M059J (cell line): ENCODE measurements around the gene MIOX. TPM values are rescaled to one million over a fixed set of nuclear protein-coding genes. Genes with fewer than 3 reads are reported as not detected.
"Not testable (repeated sequence)": the region's sequence is repeated elsewhere in the genome, so short reads cannot be mapped to it uniquely, and the experiment has no call there.

Source experiments
- DNase-seq: peaks from one replicate; pipeline ENCODE4 v3.0.0-alpha.2; 2012; ENCODE audit warnings: low read depth
- total RNA-seq: library from RNA; depleted of rRNA; stranded (reverse); fragments of >200 nt; shearing (Covaris generic); gene quantifications from 2 replicates; pipeline ENCODE4 v1.2.3, GENCODE V29; 2014; rRNA removed

The MIOX gene
- total RNA-seq, 1 experiment from 2014 or later, result not detected

DNA sequence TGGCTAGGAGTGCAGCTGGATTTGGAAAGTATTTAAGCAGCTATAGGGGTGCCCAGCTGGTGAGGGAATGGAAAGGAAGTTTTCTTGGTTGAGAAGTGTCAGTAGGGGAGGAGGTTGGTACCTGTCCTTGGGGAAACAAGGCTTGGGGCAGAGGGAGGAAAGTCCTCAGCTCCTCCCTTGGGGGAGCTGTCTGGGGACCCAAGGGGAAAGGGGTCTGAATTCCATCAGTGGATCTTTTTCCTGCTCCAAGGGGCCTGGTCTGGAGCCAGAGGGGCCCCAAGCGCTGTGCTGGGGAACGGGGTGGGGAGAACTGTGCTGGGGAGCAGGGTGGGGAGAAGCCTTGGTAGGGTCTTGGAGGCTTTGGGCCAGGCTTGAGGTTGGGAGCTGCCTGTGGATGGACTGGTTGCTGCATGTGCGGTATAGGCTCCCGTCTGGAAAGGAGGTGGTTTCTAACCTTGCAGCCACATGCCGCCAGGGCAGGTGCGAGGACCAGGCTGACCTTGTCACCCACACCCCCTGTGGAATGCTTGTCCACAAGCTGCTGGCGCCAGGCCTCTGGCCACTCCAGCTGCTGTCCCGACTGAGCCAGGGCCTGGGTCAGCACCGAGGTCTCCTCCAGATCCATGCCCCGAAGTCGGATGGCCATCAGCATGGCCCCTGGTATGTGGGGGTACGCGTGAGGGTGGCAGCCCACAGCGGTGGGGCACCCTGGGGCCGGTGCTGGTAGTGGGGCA is 42.2 kb downstream of the MIOX start:
- no peak for DNase-seq

DNA sequence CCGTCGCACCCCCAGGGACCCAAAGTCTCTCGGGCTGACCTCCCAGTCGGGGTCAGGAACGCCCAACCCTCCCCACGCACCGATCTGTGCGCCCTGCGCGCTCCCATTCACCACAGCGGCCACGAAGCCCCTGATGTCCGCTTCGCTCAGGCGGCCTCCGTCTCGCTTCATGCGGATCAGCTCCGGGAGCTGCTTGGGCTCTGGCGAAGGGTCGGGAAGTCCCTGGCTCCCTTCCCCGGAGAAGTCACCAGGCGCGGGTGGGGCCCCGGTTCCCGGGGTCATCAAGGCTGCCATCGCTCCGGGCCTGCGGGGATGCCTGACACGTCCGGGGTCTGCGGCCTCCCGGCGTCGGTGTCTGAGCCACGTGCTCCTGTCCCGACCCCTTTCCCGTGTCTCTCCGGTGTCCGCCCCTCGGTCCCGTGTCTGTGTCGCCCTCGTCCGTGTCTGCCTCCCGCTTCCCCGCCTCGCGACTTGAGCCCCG is 42.8 kb downstream of the MIOX start:
- no peak for DNase-seq

GRCh38 chr22:50529897-50530579 is 43.4 kb downstream of the MIOX start, which contains the start of gene TYMP:
Gene TYMP, minus strand, starts transcription at chr22:50530012. Its CDS starts 303 bp downstream, at chr22:50529709.
- peak; percentile 81 for DNase-seq

- DNase-seq, result no peak
Measured at GRCh38 chr22:50530580-50530876, 43.9 kb downstream of the MIOX start.

DNA sequence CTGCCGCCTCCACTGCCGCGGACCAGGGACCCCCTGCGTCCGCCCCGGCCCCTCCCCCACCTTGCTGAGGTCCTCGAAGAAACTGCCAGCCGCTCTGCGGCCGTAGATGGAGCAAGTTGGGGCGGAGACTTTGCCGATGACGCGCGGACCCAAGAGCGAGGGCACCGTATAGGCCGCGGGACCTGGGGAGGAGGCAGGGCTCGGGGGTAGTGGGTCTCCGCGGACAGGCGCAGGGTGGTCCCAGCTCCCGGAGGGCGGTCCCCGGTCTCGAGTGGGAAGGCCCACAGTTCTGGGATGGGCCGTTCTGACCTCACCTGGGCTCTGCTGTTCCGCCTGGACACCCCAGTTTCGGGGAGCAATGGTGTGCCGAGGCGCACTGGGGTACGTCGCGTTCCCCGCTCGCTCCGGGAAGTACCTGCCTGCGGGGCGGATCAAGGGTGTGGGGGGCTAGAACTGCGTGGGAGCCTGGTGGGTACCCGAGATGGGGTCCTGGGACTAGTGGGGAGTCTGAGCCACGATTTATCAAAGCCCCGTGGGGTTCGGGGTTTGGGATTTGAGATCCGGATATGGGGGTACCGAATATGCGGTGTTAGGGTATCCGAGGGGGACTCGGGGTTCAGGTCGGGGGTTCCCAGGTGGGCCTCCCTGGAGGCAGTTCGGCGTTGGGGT is 44.4 kb downstream of the MIOX start:
- DNase-seq, result peak; percentile 84

DNA sequence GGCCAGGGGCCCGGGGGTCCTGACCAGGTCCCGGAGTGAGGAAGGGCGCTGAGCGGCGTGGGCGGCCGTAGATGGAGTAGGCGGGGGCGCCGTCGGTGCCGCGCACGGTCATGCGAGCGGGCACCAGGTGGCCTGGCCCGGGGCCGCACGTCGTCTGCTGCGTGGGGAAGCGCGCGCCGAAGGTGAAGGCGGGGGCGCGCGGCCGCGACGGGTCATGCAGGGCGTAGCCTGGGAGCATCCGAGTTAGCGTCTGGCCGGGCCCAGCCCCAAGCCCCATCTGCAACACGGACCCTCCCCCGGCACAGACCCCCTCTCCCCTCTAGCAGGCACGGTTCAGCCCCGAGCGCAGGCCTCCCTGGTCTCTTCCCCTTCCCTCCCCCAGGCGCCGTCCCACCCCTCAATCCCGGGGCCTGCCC is 44.9 kb downstream of the MIOX start:
- peak; percentile 68 for DNase-seq

- DNase-seq, result peak; percentile 81
Measured at GRCh38 chr22:50531962-50532674, 45.5 kb downstream of the MIOX start.

- DNase-seq, result no peak
Measured at GRCh38 chr22:50532824-50533796, 46.5 kb downstream of the MIOX start.

DNA sequence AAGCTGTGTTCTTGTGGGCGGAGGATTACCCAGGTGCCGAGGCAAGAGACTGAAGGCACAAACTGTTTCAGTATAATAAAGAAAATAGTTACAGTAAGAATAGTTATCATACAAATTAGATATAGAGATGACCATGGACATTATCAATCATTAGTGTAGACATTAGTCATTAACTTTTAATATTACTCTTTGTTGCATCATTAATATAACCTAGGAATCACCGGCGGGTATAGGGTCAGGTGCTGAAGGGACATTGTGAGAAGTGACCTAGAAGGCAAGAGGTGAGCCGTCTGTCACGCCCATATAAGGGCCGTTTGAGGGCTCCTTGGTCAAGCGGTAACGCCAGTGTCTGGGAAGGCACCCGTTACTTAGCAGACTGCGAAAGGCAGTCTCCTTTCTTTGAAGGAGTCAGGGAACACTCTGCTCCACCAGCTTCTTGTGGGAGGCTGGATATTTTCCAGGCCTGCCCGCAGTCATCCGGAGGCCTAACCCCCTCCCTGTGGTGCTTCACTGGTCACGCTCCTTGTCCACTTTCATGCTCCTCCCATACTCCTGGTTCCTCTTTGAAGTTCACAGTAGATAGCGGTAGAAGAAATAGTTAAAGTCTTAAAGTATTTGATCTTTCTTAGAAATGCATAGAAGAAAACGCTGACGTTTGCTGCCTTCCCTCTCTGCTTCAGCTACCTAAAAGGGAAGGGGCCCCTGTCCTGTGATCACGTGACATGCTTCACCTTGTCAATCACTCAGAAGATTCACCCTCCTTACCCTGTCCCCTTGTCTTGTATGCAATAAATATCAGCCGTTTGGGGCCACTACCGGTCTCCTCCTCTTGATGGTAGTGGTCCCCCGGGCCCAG is 47.4 kb downstream of the MIOX start:
- DNase-seq, result not testable (repeated sequence)

DNA sequence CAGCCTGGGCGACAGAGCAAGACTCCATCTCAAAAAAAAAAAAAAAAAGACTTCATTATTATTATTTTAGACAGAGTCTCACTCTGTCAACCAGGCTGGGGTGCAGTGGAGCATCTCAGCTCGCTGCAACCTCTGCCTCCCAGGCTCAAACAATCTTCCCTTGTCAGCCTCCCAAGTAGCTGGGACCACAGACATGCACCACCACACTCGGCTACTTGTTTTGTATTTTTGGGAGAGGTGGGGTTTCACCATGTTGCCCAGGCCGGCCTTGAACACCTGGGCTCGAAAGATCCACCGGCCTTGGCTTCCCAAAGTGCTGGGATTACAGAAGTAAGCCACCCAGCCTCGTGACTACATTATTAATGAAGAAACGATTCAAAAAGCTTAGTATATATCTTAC is 48.5 kb downstream of the MIOX start:
- no peak for DNase-seq

- no peak for DNase-seq
Measured at GRCh38 chr22:50536226-50536625, 49.6 kb downstream of the MIOX start.

DNA sequence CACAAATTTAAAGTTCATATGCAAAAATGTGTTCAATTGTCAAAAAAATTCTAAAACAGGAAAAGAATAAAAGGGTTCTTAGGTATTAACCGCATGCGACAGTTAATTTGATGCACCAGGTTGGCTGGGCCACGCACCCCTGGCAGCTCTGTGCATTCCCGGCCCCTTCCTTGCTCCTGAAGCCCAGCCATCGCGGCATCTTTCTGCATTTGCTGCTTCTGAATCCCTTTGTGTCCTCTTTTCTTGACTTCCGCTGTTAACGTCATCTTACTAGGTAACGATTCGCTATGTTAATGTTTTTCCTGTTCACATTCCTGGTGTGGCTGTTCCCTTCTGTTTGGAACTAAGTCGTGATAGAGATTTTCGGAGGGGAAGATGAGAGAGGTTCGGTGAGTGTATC is 51.1 kb downstream of the MIOX start:
- no peak for DNase-seq

Other genes with a start within 250 kb of the MIOX start
- gene TUBGCP6, start 241.8 kb upstream of the MIOX start, total RNA-seq, result 1.7 and 12.5 TPM in 2 replicates
- 5.4 and 12.3 TPM in 2 replicates for gene HDAC10, start 235.6 kb upstream of the MIOX start, total RNA-seq
- 10.1 and 16.9 TPM in 2 replicates for gene MAPK12, start 225.2 kb upstream of the MIOX start, total RNA-seq
- 1.7 and 1.9 TPM in 2 replicates for gene MAPK11, start 216.5 kb upstream of the MIOX start, total RNA-seq
- gene PLXNB2, start 179.2 kb upstream of the MIOX start, total RNA-seq, result 44.4 and 59.5 TPM in 2 replicates
- gene DENND6B, start 159.8 kb upstream of the MIOX start, total RNA-seq, result 0.20 and 0.71 TPM in 2 replicates
- 18.9 and 31.4 TPM in 2 replicates for gene PPP6R2, start 143.5 kb upstream of the MIOX start, total RNA-seq
- gene SBF1, start 11.8 kb upstream of the MIOX start, total RNA-seq, result 19.6 and 43.6 TPM in 2 replicates
- 0.15 TPM in 1 of 2 replicates, not detected in the other for gene ADM2, start 5.3 kb upstream of the MIOX start, total RNA-seq
- gene LMF2, start 20.8 kb downstream of the MIOX start, total RNA-seq, result 31.2 and 59.8 TPM in 2 replicates
- 46.8 and 50.9 TPM in 2 replicates for gene NCAPH2, start 21.4 kb downstream of the MIOX start, total RNA-seq
- gene SCO2, start 38.7 kb downstream of the MIOX start, total RNA-seq, result 1.6 TPM in 1 of 2 replicates, not detected in the other
- gene TYMP, start 43.2 kb downstream of the MIOX start, total RNA-seq, result 12.6 and 23.7 TPM in 2 replicates
- gene KLHDC7B, start 59.0 kb downstream of the MIOX start, total RNA-seq, result 0.02 and 0.37 TPM in 2 replicates
- gene SYCE3, start 76.1 kb downstream of the MIOX start, total RNA-seq, result not detected in 2 replicates
- 2.2 and 2.4 TPM in 2 replicates for gene CPT1B, start 91.6 kb downstream of the MIOX start, total RNA-seq
- 14.3 and 18.6 TPM in 2 replicates for gene CHKB, start 96.0 kb downstream of the MIOX start, total RNA-seq
- gene MAPK8IP2, start 113.9 kb downstream of the MIOX start, total RNA-seq, result 0.10 and 0.74 TPM in 2 replicates
- 6.2 and 10.9 TPM in 2 replicates for gene ARSA, start 141.3 kb downstream of the MIOX start, total RNA-seq
- 0.30 and 0.71 TPM in 2 replicates for gene SHANK3, start 186.0 kb downstream of the MIOX start, total RNA-seq